T-cell (primary cell): ENCODE measurements around the gene FOCAD. TPM values are rescaled to one million over a fixed set of nuclear protein-coding genes. Genes with fewer than 3 reads are reported as not detected.

Source experiments
- ATAC-seq, 4 experiments: fragments of 200-7000 bp in 3 of 4; fragments of 150-1000 bp in 1 of 4; cut with Tn5 transposase; replicated peaks in 1 of 4; 1 replicate in 3 of 4; 2 replicates in 1 of 4; pipeline ENCODE4 v1.10.0; 2021; ENCODE audit warnings: moderate library complexity in 3 of 4, mild to moderate bottlenecking in 2 of 4, moderate number of reproducible peaks in 1 of 4
- CTCF ChIA-PET, 2 donors: fragments of 300-600 bp; sonication (Branson Sonifier 250); formaldehyde crosslinking; loops; one replicate each; lab custom pipeline; 2022; ENCODE audit warnings: antibody characterized with exemption in 2 of 2; lab: Charles Lee
- POLR2A ChIA-PET, 2 donors: fragments of 300-600 bp; sonication (Branson Sonifier 250); formaldehyde crosslinking; loops; one replicate each; lab custom pipeline; 2022; ENCODE audit warnings: antibody characterized with exemption in 2 of 2; lab: Charles Lee
- DNase-seq, 35 experiments: peaks; one replicate each; pipeline versions ENCODE4 v3.0.0 to v3.0.0-alpha.2; 2013 to 2023
- H3K27ac ChIP-seq: one replicate; pipeline ENCODE4 v1.5.1; 2013; ENCODE audit warnings: low read length
- H3K27me3 ChIP-seq, 2 experiments: replicated peaks in 1 of 2; 1 replicate in 1 of 2; 2 replicates in 1 of 2; pipeline versions ENCODE4 v1.6.1 to v1.7.0; 2013; ENCODE audit warnings: low read length in 1 of 2, mixed read lengths in 1 of 2; ENCODE audit not compliant: control insufficient read depth in 2 of 2, insufficient read depth in 2 of 2; ENCODE audit errors: extremely low read depth in 1 of 2
- H3K36me3 ChIP-seq, 2 donors: 1 replicate in 1 of 2; 2 replicates in 1 of 2; pipeline versions ENCODE4 v1.6.1 to v1.7.0; 2013; ENCODE audit warnings: low read length in 1 of 2; ENCODE audit not compliant: control insufficient read depth in 2 of 2, insufficient read depth in 1 of 2; ENCODE audit errors: extremely low read depth in 1 of 2
- H3K4me1 ChIP-seq, 2 experiments: 1 replicate in 1 of 2; 2 replicates in 1 of 2; pipeline versions ENCODE4 v1.6.1 to v1.7.0; 2013; ENCODE audit warnings: low read length in 2 of 2, mixed read lengths in 1 of 2; ENCODE audit not compliant: insufficient read depth in 2 of 2, control insufficient read depth in 1 of 2; ENCODE audit errors: extremely low read depth in 1 of 2
- H3K4me3 ChIP-seq, 2 donors: 1 replicate in 1 of 2; 2 replicates in 1 of 2; pipeline versions ENCODE4 v1.5.1 to v1.7.0; 2013; ENCODE audit warnings: mild to moderate bottlenecking in 2 of 2, low read length in 1 of 2, moderate library complexity in 1 of 2; ENCODE audit not compliant: control insufficient read depth in 1 of 2; ENCODE audit errors: extremely low read depth in 1 of 2
- H3K9me3 ChIP-seq: 2 replicates; pipeline ENCODE4 v1.7.0; 2013
- H3K27ac Mint-ChIP-seq, 2 donors: one replicate each; pipeline ENCODE4 v1.8.0; 2020 to 2021; ENCODE audit warnings: mild to moderate bottlenecking in 2 of 2, mixed read lengths in 2 of 2
- H3K27me3 Mint-ChIP-seq, 2 donors: one replicate each; pipeline ENCODE4 v1.8.0; 2021 to 2022; ENCODE audit warnings: mixed read lengths in 2 of 2
- H3K36me3 Mint-ChIP-seq: one replicate; pipeline ENCODE4 v1.8.0; 2021; ENCODE audit warnings: mixed read lengths
- H3K4me1 Mint-ChIP-seq, 3 donors: one replicate each; pipeline ENCODE4 v1.8.0; 2020 to 2022; ENCODE audit warnings: mixed read lengths in 3 of 3, mild to moderate bottlenecking in 1 of 3
- H3K4me3 Mint-ChIP-seq, 3 donors: one replicate each; pipeline ENCODE4 v1.8.0; 2020 to 2022; ENCODE audit warnings: mild to moderate bottlenecking in 3 of 3, mixed read lengths in 3 of 3, moderate library complexity in 3 of 3
- H3K9me3 Mint-ChIP-seq, 3 donors: one replicate each; pipeline ENCODE4 v1.8.0; 2020 to 2022; ENCODE audit warnings: mixed read lengths in 3 of 3
- WGBS: methylation state at CpG from one replicate; pipeline ENCODE4 v1.1.5; 2013; ENCODE audit warnings: missing lambda C conversion rate; ENCODE audit not compliant: insufficient coverage; 5-methylcytosine and 5-hydroxymethylcytosine counted together
- total RNA-seq, 35 experiments: library from RNA in 6 of 35; stranded (reverse) in 6 of 35; fragments of 120-200 nt in 1 of 35; gene quantifications; one replicate each; pipeline versions ENCODE4 v1.2.1 to v1.2.4 and lab custom pipeline; 2013 to 2026

The FOCAD gene
- total RNA-seq, 5 donors from 2014 or later (not counting 1 experiment from before 2014, with no cell fraction given), result 13.4 to 29.0 (median 21.3) TPM

- peaks cover 11 to 28% (median 13%) of the 10 kb centered on the region in 3 donors for H3K4me1 Mint-ChIP-seq
- ATAC-seq (no peak), DNase-seq (no peak)
- ChIA-PET POLR2A (no interaction called here), CTCF (no interaction called here)
- peaks cover 40% of the 10 kb centered on the region for H3K36me3 Mint-ChIP-seq
- peaks cover 0 to 4% of the 10 kb centered on the region in 2 donors for H3K36me3 ChIP-seq
- H3K27me3 Mint-ChIP-seq, result no peaks in the 10 kb centered on the region
- no CpG with 5 or more reads among the region's 2 CpGs for WGBS
- H3K27ac ChIP-seq, result no peak overlapping the region
- H3K27ac Mint-ChIP-seq, result peak overlapping the region in 1 of 2 donors; percentile 50
- no peak overlapping the region for H3K4me3 ChIP-seq
- no peaks in the 10 kb centered on the region for H3K27me3 ChIP-seq
- H3K9me3 Mint-ChIP-seq, result peaks cover 0 to 8% (median 0%) of the 10 kb centered on the region in 3 donors
- H3K4me3 Mint-ChIP-seq, result no peak overlapping the region
- no peaks in the 10 kb centered on the region for H3K9me3 ChIP-seq
- H3K4me1 ChIP-seq, result no peaks in the 10 kb centered on the region
Measured at GRCh38 chr9:20714442-20715415, 30.7 kb downstream of the FOCAD start.

DNA sequence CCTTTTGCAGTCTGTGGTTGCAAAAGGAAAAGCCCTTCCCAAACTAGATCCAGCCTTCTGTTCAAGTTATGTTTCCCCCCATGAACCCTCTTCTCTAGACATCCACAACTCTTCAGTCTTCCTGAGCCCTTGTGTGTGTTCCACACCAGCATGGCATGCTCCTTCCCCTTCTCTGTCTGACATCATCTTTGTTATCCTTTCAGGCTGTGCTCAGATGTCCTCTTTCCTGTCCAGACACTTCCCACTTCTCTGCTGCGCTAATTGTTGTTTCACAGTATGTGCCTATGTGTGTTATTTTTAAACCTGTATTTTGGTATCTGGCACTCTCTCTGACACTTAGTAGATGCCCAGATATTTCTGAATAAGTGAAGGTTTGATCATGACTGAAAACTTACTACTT, 38.2 kb downstream of the FOCAD start:
- no CpG with 5 or more reads among the region's 1 CpG for WGBS
- DNase-seq (no peak), ATAC-seq (no peak)
- Histone ChIP-seq H3K4me3 (no peak overlapping the region), H3K4me1 (peaks cover 0 to 6% of the 10 kb centered on the region in 2 experiments), H3K27me3 (no peaks in the 10 kb centered on the region), H3K27ac (no peak overlapping the region), H3K9me3 (no peaks in the 10 kb centered on the region), H3K36me3 (peaks cover 4 to 6% of the 10 kb centered on the region in 2 donors)
- ChIA-PET POLR2A (no interaction called here), CTCF (no interaction called here)
- Mint-ChIP-seq H3K36me3 (peaks cover 39% of the 10 kb centered on the region), H3K4me1 (peaks cover 22 to 26% (median 25%) of the 10 kb centered on the region in 3 donors), H3K9me3 (no peaks in the 10 kb centered on the region), H3K27ac (peak overlapping the region in 1 of 2 donors; percentile 21), H3K27me3 (no peaks in the 10 kb centered on the region), H3K4me3 (no peak overlapping the region)

GRCh38 chr9:20725675-20726074, 41.6 kb downstream of the FOCAD start:
- peak overlapping the region in 2 of 3 donors; percentile 5 for H3K4me3 Mint-ChIP-seq
- no peaks in the 10 kb centered on the region for H3K27me3 Mint-ChIP-seq

DNA sequence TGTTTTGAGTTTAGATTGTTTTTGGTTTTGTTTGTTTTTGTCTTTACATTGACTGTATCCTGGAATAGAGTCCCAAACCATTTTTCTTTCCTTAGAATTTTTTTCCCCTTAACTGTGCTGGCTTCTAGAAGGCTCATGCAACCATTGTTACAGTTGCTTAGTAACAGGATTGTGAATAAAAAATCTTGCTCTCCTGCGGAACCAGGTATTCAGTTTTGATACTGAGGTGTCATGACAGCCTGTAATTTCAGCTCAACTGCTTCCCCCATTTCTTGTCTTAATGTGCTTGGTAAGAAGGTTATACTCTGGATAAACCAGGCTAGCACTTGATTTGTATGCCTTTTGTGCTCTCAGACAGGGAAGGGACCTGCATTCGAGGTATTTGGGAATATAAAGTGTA, 42.1 kb downstream of the FOCAD start:
- peaks cover 23 to 26% (median 24%) of the 10 kb centered on the region in 3 donors for H3K4me1 Mint-ChIP-seq
- peaks cover 31% of the 10 kb centered on the region for H3K36me3 Mint-ChIP-seq
- no peaks in the 10 kb centered on the region for H3K27me3 Mint-ChIP-seq
- no peak for DNase-seq
- WGBS, result no CpG with 5 or more reads among the region's 2 CpGs
- Histone ChIP-seq H3K27me3 (no peaks in the 10 kb centered on the region), H3K36me3 (peaks cover 0 to 4% of the 10 kb centered on the region in 2 donors), H3K9me3 (no peaks in the 10 kb centered on the region), H3K4me3 (no peak overlapping the region), H3K27ac (no peak overlapping the region), H3K4me1 (peaks cover 0 to 6% of the 10 kb centered on the region in 2 experiments)
- ChIA-PET CTCF (interaction anchor here in 1 of 2 donors (1.0 kb wide), 1 partner anchor 14 kb away, joined by 3 read pairs; no protein-coding TSS in a partner anchor), POLR2A (interaction anchor here in 1 of 2 donors (0.9 kb wide), 1 partner anchor 42 kb away, joined by 3 read pairs; no protein-coding TSS in a partner anchor)
- H3K9me3 Mint-ChIP-seq, result no peaks in the 10 kb centered on the region
- H3K27ac Mint-ChIP-seq, result no peak overlapping the region
- no peak for ATAC-seq
- H3K4me3 Mint-ChIP-seq, result peak overlapping the region in 2 of 3 donors; percentile 5

More at GRCh38 chr9:20725675-20726074, 41.6 kb downstream of the FOCAD start:
- ATAC-seq (no peak), DNase-seq (no peak)
- Histone ChIP-seq H3K9me3 (no peaks in the 10 kb centered on the region), H3K27me3 (no peaks in the 10 kb centered on the region), H3K36me3 (peaks cover 0 to 4% of the 10 kb centered on the region in 2 donors), H3K4me3 (no peak overlapping the region), H3K27ac (no peak overlapping the region), H3K4me1 (peaks cover 0 to 6% of the 10 kb centered on the region in 2 experiments)
- no peak overlapping the region for H3K27ac Mint-ChIP-seq
- peaks cover 36% of the 10 kb centered on the region for H3K36me3 Mint-ChIP-seq
- ChIA-PET CTCF (interaction anchor here in 1 of 2 donors (1.0 kb wide), 1 partner anchor 14 kb away, joined by 3 read pairs; no protein-coding TSS in a partner anchor), POLR2A (interaction anchor here in 1 of 2 donors (0.9 kb wide), 1 partner anchor 41 kb away, joined by 3 read pairs; no protein-coding TSS in a partner anchor)
- 100% methylated on average over 1 of the region's 3 CpGs for WGBS
- no peaks in the 10 kb centered on the region for H3K9me3 Mint-ChIP-seq
- peaks cover 25 to 26% (median 25%) of the 10 kb centered on the region in 3 donors for H3K4me1 Mint-ChIP-seq

GRCh38 chr9:20728493-20729220, 44.6 kb downstream of the FOCAD start:
- ATAC-seq (no peak), DNase-seq (no peak)
- Histone ChIP-seq H3K9me3 (no peaks in the 10 kb centered on the region), H3K27me3 (no peaks in the 10 kb centered on the region), H3K4me3 (no peak overlapping the region), H3K4me1 (peaks cover 0 to 6% of the 10 kb centered on the region in 2 experiments), H3K36me3 (peaks cover 0 to 3% of the 10 kb centered on the region in 2 donors), H3K27ac (no peak overlapping the region)
- CTCF ChIA-PET, result no interaction called here
- POLR2A ChIA-PET, result no interaction called here
- Mint-ChIP-seq H3K36me3 (peaks cover 30% of the 10 kb centered on the region), H3K27me3 (no peaks in the 10 kb centered on the region), H3K9me3 (no peaks in the 10 kb centered on the region), H3K4me1 (peaks cover 16 to 26% (median 21%) of the 10 kb centered on the region in 3 donors), H3K4me3 (no peak overlapping the region), H3K27ac (no peak overlapping the region)

DNA sequence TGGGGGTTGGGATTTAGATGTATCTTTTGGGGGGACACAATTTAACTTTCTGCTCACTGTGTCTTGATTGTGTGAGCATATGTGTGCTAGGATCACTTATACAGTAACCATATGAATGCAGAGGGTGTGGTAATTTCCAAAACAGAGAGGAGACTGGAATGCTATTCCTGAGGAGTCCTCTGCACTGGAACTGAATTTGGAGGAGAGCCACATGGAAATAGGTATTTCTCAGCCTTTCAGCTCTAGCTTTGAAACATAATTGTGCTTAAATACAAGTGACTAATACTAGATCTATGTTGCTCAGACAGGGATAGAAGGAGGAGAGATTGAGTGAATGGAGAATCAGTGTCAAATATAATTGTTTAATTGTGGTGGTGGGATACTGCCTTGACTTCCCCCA, 45.5 kb downstream of the FOCAD start:
- H3K27ac ChIP-seq, result no peak overlapping the region
- H3K27me3 ChIP-seq, result no peaks in the 10 kb centered on the region
- ChIA-PET POLR2A (no interaction called here), CTCF (no interaction called here)
- Mint-ChIP-seq H3K27me3 (no peaks in the 10 kb centered on the region), H3K9me3 (no peaks in the 10 kb centered on the region), H3K4me1 (peaks cover 16 to 26% (median 21%) of the 10 kb centered on the region in 3 donors), H3K27ac (no peak overlapping the region), H3K36me3 (peaks cover 25% of the 10 kb centered on the region), H3K4me3 (no peak overlapping the region)
- H3K36me3 ChIP-seq, result no peaks in the 10 kb centered on the region
- no peak overlapping the region for H3K4me3 ChIP-seq
- DNase-seq, result no peak
- peaks cover 0 to 6% of the 10 kb centered on the region in 2 experiments for H3K4me1 ChIP-seq
- no peak for ATAC-seq
- H3K9me3 ChIP-seq, result no peaks in the 10 kb centered on the region
